H1 (cell line): ENCODE results near the gene CDK15. TPM values are rescaled to one million over a fixed set of nuclear protein-coding genes. Genes with fewer than 3 reads are reported as not detected.

ENCODE experiments used
- CTCF ChIA-PET: fragments of 300-600 bp; sonication (Branson Sonifier 250); formaldehyde crosslinking; loops from one replicate; lab custom pipeline; 2021; ENCODE audit not compliant: partially characterized antibody; lab: Charles Lee
- POLR2A ChIA-PET: fragments of 300-600 bp; sonication (Branson Sonifier 250); formaldehyde crosslinking; loops from one replicate; lab custom pipeline; 2021; ENCODE audit warnings: inconsistent platforms; ENCODE audit not compliant: partially characterized antibody; lab: Charles Lee
- DNase-seq, 2 experiments: peaks; one replicate each; pipeline versions ENCODE4 v3.0.0 to v3.0.0-alpha.2; 2010 to 2022; ENCODE audit warnings: low spot score in 2 of 2, low read depth in 1 of 2, mixed read lengths in 1 of 2
- FAIRE-seq: peaks from 2 replicates; lab custom pipeline; 2011; peaks lifted over from hg19 to GRCh38; lab: Jason Lieb, UNC
- H2AFZ ChIP-seq: 2 replicates; pipeline ENCODE4 v1.8.1; 2012; ENCODE audit warnings: low read length, inconsistent platforms
- H2AK5ac ChIP-seq: 2 replicates; pipeline ENCODE4 v1.6.1; 2013; ENCODE audit warnings: low read depth, low read length
- H2BK120ac ChIP-seq: replicated peaks from 2 replicates; pipeline ENCODE3; 2013; ENCODE audit warnings: low read depth, low read length, inconsistent platforms
- H2BK12ac ChIP-seq: 2 replicates; pipeline ENCODE4 v1.6.1; 2013; ENCODE audit warnings: low read depth, low read length
- H2BK15ac ChIP-seq: 2 replicates; pipeline ENCODE4 v1.6.1; 2013; ENCODE audit warnings: low read length
- H2BK20ac ChIP-seq: 2 replicates; pipeline ENCODE4 v1.6.1; 2013; ENCODE audit warnings: low read length
- H2BK5ac ChIP-seq: 2 replicates; pipeline ENCODE4 v1.6.1; 2013; ENCODE audit warnings: low read depth, low read length
- H3K14ac ChIP-seq: 2 replicates; pipeline ENCODE4 v1.6.1; 2013; ENCODE audit warnings: inconsistent platforms; ENCODE audit not compliant: insufficient read length
- H3K18ac ChIP-seq: 2 replicates; pipeline ENCODE4 v1.6.1; 2013; ENCODE audit warnings: low read length; ENCODE audit errors: extremely low read depth
- H3K23ac ChIP-seq: 2 replicates; pipeline ENCODE4 v1.6.1; 2013; ENCODE audit warnings: inconsistent platforms; ENCODE audit not compliant: insufficient read length
- H3K23me2 ChIP-seq: 2 replicates; pipeline ENCODE4 v1.6.1; 2013; ENCODE audit warnings: low read depth, low read length
- H3K27ac ChIP-seq: 2 replicates; pipeline ENCODE4 v1.6.1; 2011; ENCODE audit warnings: low read depth, low read length, inconsistent platforms
- H3K27me3 ChIP-seq, 4 experiments: replicated peaks in 1 of 4; 1 replicate in 1 of 4; 2 replicates in 3 of 4; pipeline versions ENCODE4 v1.6.1 to v1.8.1; 2011 to 2013; ENCODE audit warnings: low read length in 3 of 4, mild to moderate bottlenecking in 3 of 4, inconsistent platforms in 2 of 4, mixed read lengths in 2 of 4, moderate library complexity in 1 of 4; ENCODE audit not compliant: control insufficient read depth in 3 of 4, insufficient read depth in 3 of 4; ENCODE audit errors: extremely low read depth in 1 of 4
- H3K36me3 ChIP-seq, 4 experiments: 2 replicates each; pipeline versions ENCODE4 v1.6.1 to v1.8.1; 2011 to 2013; ENCODE audit warnings: mild to moderate bottlenecking in 4 of 4, low read length in 3 of 4, moderate library complexity in 2 of 4, control low read depth in 1 of 4, inconsistent platforms in 1 of 4; ENCODE audit not compliant: insufficient read depth in 4 of 4, control insufficient read depth in 2 of 4
- H3K4ac ChIP-seq: replicated peaks from 2 replicates; pipeline ENCODE3; 2013; ENCODE audit warnings: low read length, low read depth, mixed read lengths, inconsistent platforms; ENCODE audit not compliant: insufficient read length
- H3K4me1 ChIP-seq, 4 experiments: replicated peaks in 1 of 4; 1 replicate in 1 of 4; 2 replicates in 3 of 4; pipeline versions ENCODE4 v1.6.1 to v1.8.1; 2011 to 2013; ENCODE audit warnings: low read length in 3 of 4, inconsistent platforms in 2 of 4, mixed read lengths in 1 of 4; ENCODE audit not compliant: insufficient read depth in 4 of 4, control insufficient read depth in 3 of 4
- H3K4me2 ChIP-seq, 2 experiments: 2 replicates each; pipeline versions ENCODE4 v1.6.1 to v1.8.1; 2011 to 2013; ENCODE audit warnings: low read depth in 2 of 2, low read length in 2 of 2, control low read depth in 1 of 2, inconsistent platforms in 1 of 2, mild to moderate bottlenecking in 1 of 2; ENCODE audit not compliant: insufficient read depth in 1 of 2
- H3K4me3 ChIP-seq, 4 experiments: fragments of 200-600, 300-600 bp in 1 of 4; sonication (generic), shearing (Covaris generic), sonication (Bioruptor Twin) in 1 of 4; 2 replicates each; pipeline versions ENCODE4 v1.5.1 to v1.8.1; 2011 to 2016; ENCODE audit warnings: low read length in 4 of 4, low read depth in 3 of 4, control low read depth in 2 of 4, inconsistent platforms in 2 of 4, mild to moderate bottlenecking in 2 of 4, mixed read lengths in 1 of 4, moderate library complexity in 1 of 4; ENCODE audit not compliant: insufficient read depth in 2 of 4; ENCODE audit errors: extremely low read depth in 1 of 4
- H3K56ac ChIP-seq: replicated peaks from 2 replicates; pipeline ENCODE3; 2013; ENCODE audit warnings: low read depth, mild to moderate bottlenecking, mixed read lengths, low read length, inconsistent platforms; ENCODE audit not compliant: insufficient read length
- H3K79me1 ChIP-seq: 2 replicates; pipeline ENCODE4 v1.6.1; 2013; ENCODE audit warnings: low read depth, low read length, control low read depth
- H3K79me2 ChIP-seq, 2 experiments: 2 replicates each; pipeline versions ENCODE4 v1.6.1 to v1.8.1; 2012 to 2013; ENCODE audit warnings: low read length in 2 of 2, mild to moderate bottlenecking in 2 of 2, inconsistent platforms in 1 of 2; ENCODE audit not compliant: insufficient read depth in 2 of 2, control insufficient read depth in 1 of 2
- H3K9ac ChIP-seq, 4 experiments: replicated peaks in 1 of 4; 1 replicate in 1 of 4; 2 replicates in 3 of 4; pipeline versions ENCODE4 v1.6.1 to v1.8.1; 2011 to 2013; ENCODE audit warnings: low read depth in 3 of 4, low read length in 3 of 4, control low read depth in 2 of 4, mild to moderate bottlenecking in 2 of 4, moderate library complexity in 2 of 4, inconsistent platforms in 1 of 4; ENCODE audit errors: extremely low read depth in 1 of 4
- H3K9me3 ChIP-seq, 2 experiments: 2 replicates each; pipeline versions ENCODE4 v1.6.1 to v1.8.1; 2012 to 2013; ENCODE audit warnings: mild to moderate bottlenecking in 2 of 2, moderate library complexity in 2 of 2, control low read depth in 1 of 2, inconsistent platforms in 1 of 2, low read depth in 1 of 2, low read length in 1 of 2, mixed read lengths in 1 of 2; ENCODE audit not compliant: insufficient read depth in 2 of 2
- H4K20me1 ChIP-seq, 2 experiments: replicated peaks in 1 of 2; 2 replicates each; pipeline versions ENCODE3 to v1.8.1; 2011 to 2013; ENCODE audit warnings: inconsistent platforms in 2 of 2, low read length in 2 of 2, mild to moderate bottlenecking in 1 of 2; ENCODE audit not compliant: insufficient read depth in 2 of 2, control insufficient read depth in 1 of 2
- H4K5ac ChIP-seq: 2 replicates; pipeline ENCODE4 v1.6.1; 2013; ENCODE audit warnings: low read length, low read depth, mixed read lengths, inconsistent platforms; ENCODE audit not compliant: insufficient read length
- H4K8ac ChIP-seq: 2 replicates; pipeline ENCODE4 v1.8.0; 2013; ENCODE audit warnings: mild to moderate bottlenecking, moderate library complexity, low read length, inconsistent platforms; ENCODE audit not compliant: insufficient read depth; ENCODE audit errors: extremely low read depth
- H4K91ac ChIP-seq: replicated peaks from 2 replicates; pipeline ENCODE3; 2013; ENCODE audit warnings: low read length, mixed read lengths, inconsistent platforms; ENCODE audit not compliant: insufficient read length
- ATF2 ChIP-seq: IDR thresholded peaks from 2 replicates; pipeline ENCODE4 v1.6.1; 2012; ENCODE audit warnings: low read length, inconsistent platforms
- CBX5 ChIP-seq: fragments of 300-800, 300-1000 bp; sonication (generic); IDR thresholded peaks from 2 replicates; pipeline ENCODE4 v1.7.1; 2016; ENCODE audit warnings: antibody characterized with exemption, low read length, low read depth
- E2F6 ChIP-seq: IDR thresholded peaks from 2 replicates; pipeline ENCODE4 v1.6.1; 2012; ENCODE audit warnings: inconsistent platforms
- EZH2 ChIP-seq: fragments of 200-600 bp; sonication (generic); IDR thresholded peaks from 2 replicates; pipeline ENCODE4 v1.7.1; 2012; ENCODE audit warnings: low read depth, mild to moderate bottlenecking, moderate library complexity, low read length, inconsistent platforms; ENCODE audit not compliant: severe bottlenecking
- KDM5A ChIP-seq: fragments of 200-600 bp; IDR thresholded peaks from 2 replicates; pipeline ENCODE4 v1.7.1; 2012; ENCODE audit warnings: mild to moderate bottlenecking, low read length, inconsistent platforms, mixed read lengths
- POLR2A ChIP-seq, 2 experiments: IDR thresholded peaks; 1 replicate in 1 of 2; 2 replicates in 1 of 2; pipeline ENCODE4 v1.6.1; 2011; ENCODE audit warnings: low read depth in 2 of 2, low read length in 2 of 2, mild to moderate bottlenecking in 2 of 2; ENCODE audit errors: control extremely low read depth in 1 of 2
- POLR2AphosphoS5 ChIP-seq: IDR thresholded peaks from 2 replicates; pipeline ENCODE4 v1.6.1; 2011; ENCODE audit warnings: low read depth, low read length
- RNF2 ChIP-seq: fragments of 200-900, 300-1000 bp; sonication (generic); IDR thresholded peaks from 2 replicates; pipeline ENCODE4 v1.7.1; 2016; ENCODE audit warnings: borderline replicate concordance, low read depth, mild to moderate bottlenecking, antibody characterized with exemption, low read length; ENCODE audit not compliant: poor library complexity, severe bottlenecking; ENCODE audit errors: missing control alignments
- RXRA ChIP-seq: IDR thresholded peaks from 2 replicates; pipeline ENCODE4 v1.6.1; 2011; ENCODE audit warnings: low read depth, mild to moderate bottlenecking, low read length, moderate library complexity; ENCODE audit not compliant: insufficient read depth
- WGBS, 2 experiments: shearing (Covaris generic) in 1 of 2; methylation state at CpG; one replicate each; pipeline versions ENCODE4 v1.1.6 to v1.1.7; 2013 to 2015; ENCODE audit warnings: low lambda C conversion rate in 2 of 2, mixed read lengths in 2 of 2, inconsistent platforms in 1 of 2, low coverage in 1 of 2, missing lambda C conversion rate in 1 of 2; ENCODE audit not compliant: insufficient replicate concordance in 2 of 2, insufficient coverage in 1 of 2, insufficient read length in 1 of 2; ENCODE audit errors: extremely low coverage in 1 of 2, missing lambda C conversion rate in 1 of 2; 5-methylcytosine and 5-hydroxymethylcytosine counted together
- polyA plus RNA-seq, 7 experiments: library from polyadenylated mRNA; depleted of rRNA in 3 of 7; stranded (reverse) in 5 of 7; unstranded in 2 of 7; fragments of >200 nt in 5 of 7; fragments of 200-250 nt in 2 of 7; gene quantifications; 1 replicate in 5 of 7; 2 replicates in 1 of 7; 4 replicates in 1 of 7; pipeline versions ENCODE4 v1.2.1 to v1.2.3, GENCODE V29; 2011 to 2013; ENCODE audit warnings: missing spikeins in 2 of 7, mixed read lengths in 2 of 7
- total RNA-seq: library from RNA; stranded (reverse); fragmentation: NEBNext Ultra II Directional; extraction: Animal tissue kit (Norgen Biotek cat#: 25700); gene quantifications from 2 replicates; pipeline ENCODE4 v1.2.1, GENCODE V29; 2021
- TF ChIP-seq, protein P1 (sequence below): IDR thresholded peaks from 2 replicates; pipeline ENCODE4 v1.6.1; 2012; ENCODE audit warnings: inconsistent platforms

CDK15 gene
- total and polyA plus RNA-seq, 2 of the 8 experiments (the other 6 are each of a cell fraction or from before 2014, with no cell fraction given): 0.03 TPM; not detected in 1

- H3K4me3 ChIP-seq: no peak overlapping the region
- H2BK5ac ChIP-seq: no peak overlapping the region
- FAIRE-seq (no peak), DNase-seq (no peak)
- no peak overlapping the region for H4K8ac ChIP-seq
- H3K36me3 ChIP-seq: no peaks in the 10 kb centered on the region
- no peaks in the 10 kb centered on the region for H3K23me2 ChIP-seq
- H3K27ac ChIP-seq: no peak overlapping the region
- no peak overlapping the region for H3K14ac ChIP-seq
- H2BK15ac ChIP-seq: no peak overlapping the region
- H4K20me1 ChIP-seq: no peaks in the 10 kb centered on the region
- 96% methylated on average over 7 of the region's 8 CpGs; no CpG with 5 or more reads in 1 of the 2 experiments for WGBS, 2 experiments
- no peak overlapping the region for H4K5ac ChIP-seq
- no peak overlapping the region for H3K4me2 ChIP-seq
- no peak overlapping the region for H3K9ac ChIP-seq
- H3K79me1 ChIP-seq: no peaks in the 10 kb centered on the region
- ChIA-PET POLR2A (interaction anchor here (0.7 to 3.3 kb wide), 2 partner anchors 12 to 174 kb away, joined by 4 to 10 read pairs; no protein-coding TSS in a partner anchor), CTCF (interaction anchor here (1.1 to 1.6 kb wide), 2 partner anchors 15 to 69 kb away, joined by 3 read pairs; no protein-coding TSS in a partner anchor)
- H3K9me3 ChIP-seq: no peaks in the 10 kb centered on the region
- no peaks in the 10 kb centered on the region for H3K79me2 ChIP-seq
- no peak overlapping the region for H2AFZ ChIP-seq
- no peak overlapping the region for H2BK12ac ChIP-seq
- no peak overlapping the region for H2AK5ac ChIP-seq
- no peak overlapping the region for H2BK120ac ChIP-seq
- H3K18ac ChIP-seq: no peak overlapping the region
- H2BK20ac ChIP-seq: no peak overlapping the region
- H3K4me1 ChIP-seq: peaks cover 5 to 21% (median 14%) of the 10 kb centered on the region in 4 experiments
- no peak overlapping the region for H4K91ac ChIP-seq
- no peak overlapping the region for H3K23ac ChIP-seq
- no peak overlapping the region for H3K56ac ChIP-seq
- H3K4ac ChIP-seq: no peak overlapping the region
- TF ChIP-seq EZH2 (no peak), ATF2 (no peak), POLR2A (IDR thresholded peaks at IDR 0.05; ENCODE audit: control extremely low read depth in 1 of 2, low read depth in 2 of 2, low read length in 2 of 2) (no peak), KDM5A (no peak), POLR2AphosphoS5 (no peak), RXRA (no peak), RNF2 (no peak), CBX5 (no peak), E2F6 (no peak)
- TF ChIP-seq, protein P1, sequence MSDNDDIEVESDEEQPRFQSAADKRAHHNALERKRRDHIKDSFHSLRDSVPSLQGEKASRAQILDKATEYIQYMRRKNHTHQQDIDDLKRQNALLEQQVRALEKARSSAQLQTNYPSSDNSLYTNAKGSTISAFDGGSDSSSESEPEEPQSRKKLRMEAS: no peak
- H3K27me3 ChIP-seq: no peaks in the 10 kb centered on the region
These were observed 122.0 kb downstream of the CDK15 start for GRCh38 chr2:201928363-201928762.
